ENCODE data around the gene CLDN24. TPM values are rescaled to one million over a fixed set of nuclear protein-coding genes. Genes with fewer than 3 reads are reported as not detected.

CLDN24 gene
- total RNA-seq, 4 donors from 2014 or later = not detected

DNA sequence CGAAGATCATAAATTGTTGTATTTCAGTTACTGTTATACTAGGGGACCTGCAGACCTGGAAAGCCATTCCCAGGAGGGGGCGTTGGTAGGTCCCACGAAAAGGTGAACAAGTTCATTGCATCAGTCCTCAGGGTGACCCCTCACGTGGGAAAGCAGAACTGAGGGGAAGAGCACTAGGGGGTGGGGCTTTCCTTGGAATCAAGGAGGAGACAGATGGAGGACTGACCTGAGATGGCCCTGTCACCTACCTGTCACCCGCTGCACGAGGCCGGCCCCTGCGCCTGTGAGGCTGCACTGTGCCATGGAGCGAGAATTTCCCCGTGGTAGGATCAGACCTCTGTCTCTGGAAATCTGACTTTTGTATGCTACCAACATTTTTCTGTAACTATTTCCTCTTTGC lies 41.8 kb upstream of the CLDN24 start:
- TF ChIP-seq POLR2A (IDR thresholded peaks at IDR 0.05) = no peak
- TF ChIP-seq, protein P1, sequence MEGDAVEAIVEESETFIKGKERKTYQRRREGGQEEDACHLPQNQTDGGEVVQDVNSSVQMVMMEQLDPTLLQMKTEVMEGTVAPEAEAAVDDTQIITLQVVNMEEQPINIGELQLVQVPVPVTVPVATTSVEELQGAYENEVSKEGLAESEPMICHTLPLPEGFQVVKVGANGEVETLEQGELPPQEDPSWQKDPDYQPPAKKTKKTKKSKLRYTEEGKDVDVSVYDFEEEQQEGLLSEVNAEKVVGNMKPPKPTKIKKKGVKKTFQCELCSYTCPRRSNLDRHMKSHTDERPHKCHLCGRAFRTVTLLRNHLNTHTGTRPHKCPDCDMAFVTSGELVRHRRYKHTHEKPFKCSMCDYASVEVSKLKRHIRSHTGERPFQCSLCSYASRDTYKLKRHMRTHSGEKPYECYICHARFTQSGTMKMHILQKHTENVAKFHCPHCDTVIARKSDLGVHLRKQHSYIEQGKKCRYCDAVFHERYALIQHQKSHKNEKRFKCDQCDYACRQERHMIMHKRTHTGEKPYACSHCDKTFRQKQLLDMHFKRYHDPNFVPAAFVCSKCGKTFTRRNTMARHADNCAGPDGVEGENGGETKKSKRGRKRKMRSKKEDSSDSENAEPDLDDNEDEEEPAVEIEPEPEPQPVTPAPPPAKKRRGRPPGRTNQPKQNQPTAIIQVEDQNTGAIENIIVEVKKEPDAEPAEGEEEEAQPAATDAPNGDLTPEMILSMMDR (IDR thresholded peaks at IDR 0.05 in 4 of 5, conservative IDR thresholded peaks at IDR 0.05 in 1 of 5) = no peak
- intact Hi-C loops (cut with DNase I; ENCODE audit: low total_unique reads) = no loop called here
- Histone ChIP-seq H3K9me3 (no peaks in the 10 kb centered on the region), H3K4me1 (no peaks in the 10 kb centered on the region), H3K36me3 (no peaks in the 10 kb centered on the region), H3K4me3 (no peak overlapping the region), H3K27me3 (no peaks in the 10 kb centered on the region), H3K27ac (no peak overlapping the region)
- in situ Hi-C loops (cut with MboI; ENCODE audit: low sequenced_read_pairs in 4 of 4) = no loop called here
- ATAC-seq (no peak), DNase-seq (no peak)

DNA sequence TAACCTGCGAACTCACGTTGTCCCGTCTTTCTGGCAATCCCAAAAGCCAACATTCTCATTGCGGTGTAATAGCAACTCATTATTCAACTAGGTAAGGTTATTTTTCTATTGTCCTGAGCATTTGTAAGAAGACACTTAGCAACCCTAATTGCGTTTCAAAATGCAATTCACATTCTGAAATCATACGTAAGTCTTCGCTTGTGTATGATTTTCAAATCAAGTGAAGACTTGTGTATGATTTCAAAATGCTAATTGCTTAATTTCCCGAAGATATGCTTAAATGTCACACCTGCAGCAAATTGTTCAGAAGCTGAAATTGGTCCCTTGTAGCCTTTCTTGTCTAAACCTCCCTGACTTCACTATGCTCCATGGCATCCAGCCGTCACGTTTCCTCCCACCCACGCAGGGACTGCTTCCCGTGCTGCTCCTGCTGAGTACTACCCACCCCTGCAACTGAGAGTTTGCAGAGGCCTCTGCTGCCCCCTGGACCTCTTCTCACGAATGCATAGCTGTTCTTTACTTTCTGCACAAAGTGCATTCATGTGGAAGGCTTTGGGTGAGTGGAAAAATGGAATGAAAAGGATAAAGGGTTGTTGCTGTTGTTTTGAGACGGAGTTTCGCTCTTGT lies 40.8 kb upstream of the CLDN24 start:
- Histone ChIP-seq H3K27ac (no peak overlapping the region), H3K4me1 (no peaks in the 10 kb centered on the region), H3K36me3 (no peaks in the 10 kb centered on the region), H3K27me3 (no peaks in the 10 kb centered on the region), H3K9me3 (no peaks in the 10 kb centered on the region), H3K4me3 (no peak overlapping the region)
- DNase-seq (no peak), ATAC-seq (no peak)
- in situ Hi-C loops (cut with MboI; ENCODE audit: low sequenced_read_pairs in 4 of 4) (no loop called here), intact Hi-C loops (cut with DNase I; ENCODE audit: low total_unique reads) (no loop called here)
- TF ChIP-seq, protein P1 (IDR thresholded peaks at IDR 0.05 in 4 of 5, conservative IDR thresholded peaks at IDR 0.05 in 1 of 5) = no peak
- TF ChIP-seq POLR2A (IDR thresholded peaks at IDR 0.05) = no peak

DNA sequence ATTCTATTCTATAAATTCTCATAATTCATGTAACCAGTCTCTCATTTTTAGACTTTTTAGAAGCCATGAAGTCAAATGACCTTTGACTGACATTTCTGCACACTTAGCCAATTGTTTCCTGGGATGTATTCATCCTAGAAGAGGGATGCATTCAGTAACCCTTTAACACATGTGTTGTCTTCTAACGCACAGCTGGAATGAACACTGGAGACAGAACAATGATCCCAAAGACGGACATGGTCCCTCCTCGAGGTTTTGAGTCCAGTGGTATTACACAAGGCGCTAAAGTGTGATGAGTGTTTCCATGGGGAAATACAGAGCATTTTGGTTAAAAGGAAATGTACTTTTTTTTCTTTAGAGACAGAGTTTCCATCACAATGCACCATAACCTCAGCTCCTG lies 39.8 kb upstream of the CLDN24 start:
- Histone ChIP-seq H3K9me3 (no peaks in the 10 kb centered on the region), H3K4me1 (no peaks in the 10 kb centered on the region), H3K27ac (no peak overlapping the region), H3K4me3 (no peak overlapping the region), H3K36me3 (no peaks in the 10 kb centered on the region), H3K27me3 (no peaks in the 10 kb centered on the region)
- DNase-seq (no peak), ATAC-seq (no peak)
- intact Hi-C loops (cut with DNase I; ENCODE audit: low total_unique reads) = no loop called here
- in situ Hi-C loops (cut with MboI; ENCODE audit: low sequenced_read_pairs in 4 of 4) = no loop called here
- TF ChIP-seq POLR2A (IDR thresholded peaks at IDR 0.05) = no peak
- TF ChIP-seq, protein P1 (IDR thresholded peaks at IDR 0.05 in 4 of 5, conservative IDR thresholded peaks at IDR 0.05 in 1 of 5) = no peak

DNA sequence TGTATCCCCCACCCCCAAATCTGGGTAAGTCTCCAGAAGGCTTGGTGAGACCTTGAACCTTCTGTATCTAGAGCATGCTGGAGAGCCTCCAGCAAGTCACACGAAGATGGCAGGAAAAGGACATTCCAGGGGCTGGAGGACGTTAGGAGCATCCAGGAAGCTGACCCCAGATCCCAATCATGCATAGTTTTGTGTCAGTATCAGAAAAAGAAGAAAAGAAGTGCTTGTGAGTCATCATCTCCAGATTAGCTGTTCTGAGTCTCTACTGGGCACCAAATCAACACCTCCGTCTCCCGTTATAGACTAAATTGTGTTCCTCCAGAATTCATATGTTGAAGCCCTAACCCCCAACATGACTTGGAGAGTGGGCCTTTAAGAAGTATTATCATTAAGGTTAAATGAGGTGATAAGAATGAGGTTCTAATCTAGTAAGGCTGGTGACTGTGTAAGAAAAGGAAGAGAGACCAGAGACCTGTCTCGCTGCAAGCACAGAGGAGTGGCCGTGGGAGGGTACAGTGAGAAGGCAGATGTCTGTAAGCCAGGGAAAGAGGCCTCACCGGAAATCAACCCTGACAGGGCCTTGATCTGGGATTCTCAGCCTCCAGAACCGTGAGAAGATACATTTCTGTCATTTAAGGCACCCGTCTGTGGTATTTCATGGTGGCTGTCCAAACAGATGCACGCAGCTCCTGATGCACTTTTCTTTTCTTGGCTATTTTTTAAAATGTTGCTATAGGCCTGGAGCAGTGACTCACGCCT lies 38.1 kb upstream of the CLDN24 start:
- no peak for DNase-seq
- no peaks in the 10 kb centered on the region for H3K36me3 ChIP-seq
- H3K27me3 ChIP-seq = no peaks in the 10 kb centered on the region
- H3K4me1 ChIP-seq = no peaks in the 10 kb centered on the region
- H3K27ac ChIP-seq = no peak overlapping the region
- intact Hi-C loops (cut with DNase I; ENCODE audit: low total_unique reads) (no loop called here), in situ Hi-C loops (cut with MboI; ENCODE audit: low sequenced_read_pairs in 4 of 4) (no loop called here)
- no peak for ATAC-seq
- TF ChIP-seq POLR2A (IDR thresholded peaks at IDR 0.05) = no peak
- TF ChIP-seq, protein P1 (IDR thresholded peaks at IDR 0.05 in 4 of 5, conservative IDR thresholded peaks at IDR 0.05 in 1 of 5) = no peak
- H3K9me3 ChIP-seq = no peaks in the 10 kb centered on the region
- no peak overlapping the region for H3K4me3 ChIP-seq

Measured in gastrocnemius medialis (tissue), 4 donors.